TTC549 (cell line): ENCODE measurements around the gene DPH6.
"Not testable (repeated sequence)": the region's sequence is repeated elsewhere in the genome, so short reads cannot be mapped to it uniquely, and the experiment has no call there.

Experiments
- FAIRE-seq: peaks from 2 replicates; lab custom pipeline; 2012; peaks lifted over from hg19 to GRCh38; lab: Jason Lieb, UNC

DPH6 gene

DNA sequence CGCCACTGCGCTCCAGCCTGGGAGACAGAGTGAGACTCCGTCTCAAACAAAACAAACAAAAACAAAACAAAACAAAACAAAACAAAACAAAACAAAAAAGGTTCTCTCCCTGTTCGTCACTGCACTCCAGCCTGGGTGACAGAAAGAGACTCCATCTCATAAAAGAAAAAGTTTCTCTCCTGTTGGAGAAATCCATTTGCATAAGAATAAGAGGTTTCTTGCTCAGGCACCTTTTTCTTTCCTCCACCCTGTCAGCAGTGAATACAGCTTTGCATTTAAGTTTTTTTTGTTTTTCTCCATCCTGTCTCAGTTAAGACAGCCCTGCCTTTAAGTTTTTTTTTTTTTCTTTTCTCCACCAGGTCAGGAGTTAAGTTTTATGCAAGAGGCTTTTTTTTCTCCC is 109.5 kb downstream of the DPH6 start:
- FAIRE-seq = no peak

- no peak for FAIRE-seq
These were observed 114.7 kb downstream of the DPH6 start for GRCh38 chr15:35431281-35431680.

DNA sequence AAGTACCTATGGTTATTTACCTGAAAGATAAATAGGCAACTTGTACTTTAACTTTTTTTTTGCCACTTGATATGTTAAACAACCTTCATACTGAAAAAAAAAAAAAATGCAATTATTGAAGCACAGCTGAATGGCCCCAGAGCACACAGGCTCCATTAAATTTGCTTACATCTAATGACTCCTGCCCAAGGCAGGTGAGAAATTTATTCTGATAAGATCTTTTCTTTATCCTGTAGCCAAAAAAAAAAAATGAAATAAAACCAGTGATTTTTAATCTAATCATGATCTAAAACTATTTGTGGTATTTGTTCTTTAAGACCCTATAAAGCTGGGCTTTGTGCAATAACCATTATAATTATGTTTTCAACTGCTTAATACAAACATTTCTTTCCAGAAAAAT is 115.7 kb downstream of the DPH6 start:
- no peak for FAIRE-seq

DNA sequence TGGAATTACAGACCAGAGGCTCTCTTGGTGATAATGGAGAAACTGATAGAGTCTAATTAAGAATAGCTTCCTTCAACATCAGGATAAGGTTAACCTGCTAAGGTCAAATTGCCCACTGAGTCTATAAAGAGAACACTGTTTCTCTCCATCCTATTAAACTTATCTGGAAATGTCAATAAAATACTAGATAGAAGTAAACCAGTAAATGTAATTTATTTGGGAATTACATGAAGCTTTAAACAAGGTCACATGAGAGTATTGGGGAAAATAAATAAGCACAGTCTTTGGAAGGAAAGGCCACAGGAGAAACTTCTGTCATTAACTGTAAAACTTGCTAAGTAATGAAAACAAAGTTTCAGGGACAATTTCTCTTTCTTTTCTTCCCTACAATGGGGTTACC is 118.5 kb downstream of the DPH6 start:
- FAIRE-seq = no peak

DNA sequence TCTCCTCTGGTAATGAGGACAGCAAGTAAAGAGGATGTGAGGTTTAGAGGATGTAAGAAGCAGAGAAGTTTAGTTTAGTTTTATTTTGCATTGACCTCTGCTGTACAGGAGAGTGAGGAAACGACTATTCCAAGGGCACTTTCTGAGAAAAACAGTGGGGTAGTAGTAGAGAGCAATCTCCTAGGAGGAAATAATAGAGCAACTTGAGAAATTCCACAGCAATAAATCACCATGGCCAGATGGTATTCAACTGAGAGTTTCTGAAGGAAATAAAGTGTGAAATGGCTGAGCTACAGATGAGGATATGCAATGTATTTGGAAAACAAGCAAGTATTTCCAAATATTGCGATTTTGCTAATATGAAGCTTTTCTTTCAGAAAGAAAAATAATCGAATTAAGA is 118.9 kb downstream of the DPH6 start:
- FAIRE-seq = no peak

GRCh38 chr15:35410775-35411174 is 135.2 kb downstream of the DPH6 start:
- no peak for FAIRE-seq

DNA sequence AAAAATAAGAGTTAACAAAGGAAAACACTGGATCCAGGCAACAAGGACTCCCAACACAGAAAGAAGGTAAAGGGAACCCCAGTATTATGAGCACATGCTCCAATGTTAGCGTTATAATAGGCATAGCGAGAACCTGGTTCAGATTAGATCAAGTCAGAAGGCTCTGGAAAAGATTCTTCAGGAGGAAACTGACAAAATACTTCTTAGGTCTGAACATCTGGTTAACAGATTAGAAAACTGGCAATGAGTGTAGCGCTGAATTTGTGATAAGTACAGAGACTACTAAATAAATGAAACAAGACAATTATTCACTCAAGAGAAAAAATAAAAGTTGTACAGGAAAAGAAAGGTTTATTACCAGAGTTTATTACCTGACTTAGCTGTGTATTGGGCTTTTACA is 146.1 kb downstream of the DPH6 start:
- no peak for FAIRE-seq

- FAIRE-seq = no peak
These were observed 148.9 kb downstream of the DPH6 start for GRCh38 chr15:35397027-35397426.

DNA sequence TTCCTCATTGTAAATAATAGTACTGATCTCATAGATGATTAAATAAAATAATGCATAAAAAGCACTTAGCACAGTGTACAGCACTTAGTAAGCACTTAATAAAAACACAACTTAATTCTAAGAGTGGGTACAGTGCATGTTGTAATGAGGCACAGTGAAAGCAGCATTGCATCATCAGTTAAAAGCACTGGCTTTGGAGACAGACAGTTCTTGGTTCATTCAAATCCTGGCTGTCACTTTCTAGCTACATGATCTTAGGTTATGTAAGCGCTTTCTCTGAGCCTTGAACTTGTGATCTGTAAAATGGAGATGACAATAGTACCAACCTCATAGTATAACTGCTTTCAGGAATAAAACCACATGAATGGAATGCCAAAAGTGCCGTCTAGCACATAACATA is 151.5 kb downstream of the DPH6 start:
- no peak for FAIRE-seq

- FAIRE-seq = no peak
These were observed 152.6 kb downstream of the DPH6 start for GRCh38 chr15:35393398-35393797.

DNA sequence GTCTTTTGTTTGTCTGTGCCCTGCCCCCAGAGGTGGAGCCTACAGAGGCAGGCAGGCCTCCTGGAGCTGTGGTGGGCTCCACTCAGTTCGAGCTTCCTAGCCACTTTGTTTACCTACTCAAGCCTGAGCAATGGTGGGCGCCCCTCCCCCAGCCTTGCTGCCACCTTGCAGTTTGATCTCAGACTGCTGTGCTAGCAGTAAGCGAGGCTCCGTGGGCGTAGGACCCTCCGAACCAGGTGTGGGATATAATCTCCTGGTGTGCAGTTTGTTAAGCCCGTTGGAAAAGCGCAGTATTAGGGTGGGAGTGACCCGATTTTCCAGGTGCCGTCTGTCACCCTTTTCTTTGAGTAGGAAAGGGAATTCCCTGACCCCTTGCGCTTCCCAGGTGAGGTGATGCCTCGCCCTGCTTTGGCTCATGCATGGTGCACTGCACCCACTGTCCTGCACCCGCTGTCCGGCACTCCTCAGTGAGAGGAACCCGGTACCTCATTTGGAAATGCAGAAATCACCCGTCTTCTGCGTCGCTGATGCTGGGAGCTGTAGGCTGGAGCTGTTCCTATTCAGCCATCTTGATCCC is 154.5 kb downstream of the DPH6 start:
- not testable (repeated sequence) for FAIRE-seq

DNA sequence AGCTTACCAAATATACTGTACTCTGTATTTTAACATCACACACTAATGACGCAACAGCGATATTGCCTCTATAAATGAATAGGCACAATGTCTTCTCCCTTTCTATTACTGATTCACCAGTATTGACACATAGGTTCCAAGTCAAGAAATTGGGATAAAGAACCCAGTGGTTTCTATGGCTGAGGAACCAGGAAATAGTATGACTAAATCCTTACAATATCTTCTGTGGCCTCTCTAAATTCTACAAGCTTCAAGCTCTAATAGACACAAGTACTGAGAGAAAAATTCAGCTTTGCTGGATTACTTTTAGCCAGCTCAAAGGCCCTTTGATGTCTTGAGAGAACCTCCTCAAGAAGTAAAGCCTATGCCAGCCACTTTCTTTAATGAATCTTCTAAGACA is 162.5 kb downstream of the DPH6 start:
- no peak for FAIRE-seq

GRCh38 chr15:35381328-35381727 is 164.6 kb downstream of the DPH6 start:
- FAIRE-seq = no peak

DNA sequence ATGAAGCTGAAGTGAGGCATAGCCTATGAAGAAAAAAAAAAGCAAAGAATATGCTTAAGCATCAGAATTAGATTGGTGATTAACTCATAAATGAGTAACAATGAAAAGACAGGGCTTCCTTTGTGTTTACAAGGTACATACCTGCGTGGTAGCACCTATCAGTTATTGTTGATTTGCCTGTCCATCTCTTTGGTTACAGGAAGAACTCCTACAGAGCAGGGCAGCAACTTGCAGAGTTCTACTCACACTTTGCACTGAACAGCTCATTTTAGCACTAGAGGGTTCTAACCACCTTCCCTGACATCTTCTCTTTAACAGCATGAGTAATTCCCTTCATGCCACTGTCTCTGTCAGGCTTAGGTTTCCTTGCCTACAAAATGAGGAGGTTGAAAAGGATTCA is 166.0 kb downstream of the DPH6 start:
- no peak for FAIRE-seq

- FAIRE-seq = not testable (repeated sequence)
These were observed 167.5 kb downstream of the DPH6 start for GRCh38 chr15:35378454-35378853.

GRCh38 chr15:35376707-35377106 is 169.3 kb downstream of the DPH6 start:
- FAIRE-seq = no peak

GRCh38 chr15:35374661-35375060 is 171.3 kb downstream of the DPH6 start:
- FAIRE-seq = no peak

GRCh38 chr15:35362195-35362829 is 183.7 kb downstream of the DPH6 start:
- FAIRE-seq = no peak

- no peak for FAIRE-seq
These were observed 187.1 kb downstream of the DPH6 start for GRCh38 chr15:35358824-35359223.

- no peak for FAIRE-seq
These were observed 194.9 kb downstream of the DPH6 start for GRCh38 chr15:35351059-35351458.

GRCh38 chr15:35349916-35350315 is 196.0 kb downstream of the DPH6 start:
- FAIRE-seq = no peak

DNA sequence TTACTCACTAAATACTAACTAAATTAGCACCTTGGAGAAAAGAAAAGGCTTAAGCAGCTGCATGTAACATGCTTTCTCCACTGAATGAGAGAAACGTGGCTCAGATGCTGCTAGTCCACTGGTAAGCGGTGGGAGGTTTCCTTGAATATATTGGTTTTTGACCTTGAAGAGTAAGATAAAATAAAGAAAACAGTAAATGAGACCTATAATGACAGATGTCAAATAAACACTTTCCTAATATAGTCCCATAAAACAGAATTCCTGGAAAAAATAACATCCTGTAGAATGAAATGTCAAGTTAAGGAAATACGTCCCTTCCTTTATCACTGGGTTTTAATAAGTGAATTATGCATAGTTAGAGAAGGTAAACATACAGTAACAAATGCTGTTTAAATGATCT is 215.0 kb downstream of the DPH6 start:
- FAIRE-seq = peak; percentile 91

- no peak for FAIRE-seq
These were observed 215.8 kb downstream of the DPH6 start for GRCh38 chr15:35330048-35330695.

GRCh38 chr15:35329521-35329961 is 216.4 kb downstream of the DPH6 start:
- peak; percentile 98 for FAIRE-seq
